GM08714 (cell line): ENCODE data around the gene AHDC1.
"Not testable (repeated sequence)": the region's sequence is repeated elsewhere in the genome, so short reads cannot be mapped to it uniquely, and the experiment has no call there.

Experiments
- H3K4me3 ChIP-seq: fragments of 200-500 bp; sonication (Bioruptor generic); 2 replicates; pipeline ENCODE4 v1.5.1; 2014; ENCODE audit warnings: mild to moderate bottlenecking, low read length, inconsistent platforms
- ZNF274 ChIP-seq: IDR thresholded peaks from 2 replicates; pipeline ENCODE4 v1.6.1; 2012; ENCODE audit warnings: mild to moderate bottlenecking, low read depth, low read length

AHDC1 gene, protein sequence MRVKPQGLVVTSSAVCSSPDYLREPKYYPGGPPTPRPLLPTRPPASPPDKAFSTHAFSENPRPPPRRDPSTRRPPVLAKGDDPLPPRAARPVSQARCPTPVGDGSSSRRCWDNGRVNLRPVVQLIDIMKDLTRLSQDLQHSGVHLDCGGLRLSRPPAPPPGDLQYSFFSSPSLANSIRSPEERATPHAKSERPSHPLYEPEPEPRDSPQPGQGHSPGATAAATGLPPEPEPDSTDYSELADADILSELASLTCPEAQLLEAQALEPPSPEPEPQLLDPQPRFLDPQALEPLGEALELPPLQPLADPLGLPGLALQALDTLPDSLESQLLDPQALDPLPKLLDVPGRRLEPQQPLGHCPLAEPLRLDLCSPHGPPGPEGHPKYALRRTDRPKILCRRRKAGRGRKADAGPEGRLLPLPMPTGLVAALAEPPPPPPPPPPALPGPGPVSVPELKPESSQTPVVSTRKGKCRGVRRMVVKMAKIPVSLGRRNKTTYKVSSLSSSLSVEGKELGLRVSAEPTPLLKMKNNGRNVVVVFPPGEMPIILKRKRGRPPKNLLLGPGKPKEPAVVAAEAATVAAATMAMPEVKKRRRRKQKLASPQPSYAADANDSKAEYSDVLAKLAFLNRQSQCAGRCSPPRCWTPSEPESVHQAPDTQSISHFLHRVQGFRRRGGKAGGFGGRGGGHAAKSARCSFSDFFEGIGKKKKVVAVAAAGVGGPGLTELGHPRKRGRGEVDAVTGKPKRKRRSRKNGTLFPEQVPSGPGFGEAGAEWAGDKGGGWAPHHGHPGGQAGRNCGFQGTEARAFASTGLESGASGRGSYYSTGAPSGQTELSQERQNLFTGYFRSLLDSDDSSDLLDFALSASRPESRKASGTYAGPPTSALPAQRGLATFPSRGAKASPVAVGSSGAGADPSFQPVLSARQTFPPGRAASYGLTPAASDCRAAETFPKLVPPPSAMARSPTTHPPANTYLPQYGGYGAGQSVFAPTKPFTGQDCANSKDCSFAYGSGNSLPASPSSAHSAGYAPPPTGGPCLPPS (N-terminal part only)

DNA sequence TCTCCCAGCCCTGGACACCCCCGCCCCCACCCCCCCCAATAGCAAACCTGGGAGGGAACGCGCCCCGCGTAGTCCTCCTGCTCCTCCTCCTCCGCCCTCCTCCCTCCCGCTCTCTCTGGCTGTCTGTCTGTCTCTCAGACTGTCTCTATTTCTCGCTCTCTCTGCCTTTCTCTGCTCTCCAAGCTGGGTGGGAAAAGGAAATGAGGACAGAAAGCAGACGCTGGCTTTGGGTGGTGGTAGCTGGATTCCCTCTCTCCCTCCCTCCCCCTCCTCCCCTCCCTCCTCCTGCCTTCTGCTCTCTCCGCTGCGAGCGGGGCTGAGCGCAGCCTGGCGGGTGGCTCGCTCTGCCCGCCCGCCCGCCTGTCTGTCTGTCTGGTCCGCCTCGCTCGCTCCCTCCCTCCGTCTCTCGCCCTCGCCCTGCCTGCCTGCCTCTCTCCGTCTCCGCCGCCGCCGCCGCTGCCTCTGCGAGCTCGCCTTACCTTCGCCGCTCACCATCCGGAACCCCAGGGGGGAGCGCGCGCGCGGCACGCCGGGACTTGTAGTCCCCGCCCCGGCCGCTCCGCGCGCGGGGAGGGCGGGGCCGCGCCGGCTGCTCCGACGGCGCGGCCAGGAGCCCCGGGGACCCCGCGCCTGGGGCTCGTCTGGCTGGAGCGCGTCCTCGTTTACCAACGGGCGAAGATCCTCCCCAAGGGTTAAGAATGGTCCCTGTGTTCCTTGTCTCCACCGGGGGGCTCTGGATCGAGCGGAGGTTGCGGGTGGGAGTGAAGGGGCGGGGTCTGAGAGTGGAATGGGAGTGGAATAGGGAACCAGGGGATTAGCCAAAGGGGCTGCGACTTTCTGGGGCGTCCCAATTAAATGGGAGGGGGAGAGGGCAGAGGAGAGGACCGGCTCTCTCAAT is at the start of gene AHDC1:
AHDC1 (minus strand) TSS at position 464 of the 898 bp plus-strand sequence. CDS start 52,029 bp downstream, outside the sequence.
- peak within 1 kb of the TSS; percentile 75 for H3K4me3 ChIP-seq
- no peak for TF ChIP-seq ZNF274

DNA sequence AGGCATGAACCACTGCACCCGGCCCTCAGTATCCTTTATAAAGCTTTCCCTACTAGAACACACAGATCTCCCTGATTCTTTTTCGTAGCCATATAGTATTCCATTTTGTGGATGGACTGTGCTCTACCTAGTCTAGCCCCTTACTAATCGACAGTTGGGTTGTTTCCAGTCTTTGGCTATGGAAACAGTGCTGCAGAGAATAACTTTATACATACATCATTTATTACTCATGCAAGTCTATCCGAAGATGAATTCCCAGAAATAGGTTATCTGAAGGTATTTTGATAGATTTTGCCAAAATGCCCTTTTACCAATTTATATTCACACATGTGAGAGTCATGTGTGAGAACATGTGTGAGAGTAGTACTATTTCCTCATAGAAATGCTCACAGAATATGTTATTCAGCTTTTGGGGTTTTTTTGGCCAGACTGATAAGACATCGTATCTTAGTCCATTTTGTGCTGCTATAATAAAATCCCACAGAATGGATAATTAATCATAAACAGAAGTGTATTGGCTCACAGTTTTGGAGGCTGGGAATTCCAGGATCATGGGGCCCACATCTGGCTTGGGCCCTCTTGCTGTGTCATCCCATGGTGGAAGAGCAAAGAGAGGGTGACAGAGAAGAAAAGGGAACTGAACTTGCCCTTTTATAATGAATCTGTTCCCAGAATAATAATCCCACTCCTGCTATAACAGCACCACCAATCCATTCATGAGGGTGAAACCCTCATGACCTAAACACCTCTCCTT is 48.3 kb upstream of the AHDC1 start:
- no peak overlapping the region for H3K4me3 ChIP-seq
- TF ChIP-seq ZNF274: no peak

DNA sequence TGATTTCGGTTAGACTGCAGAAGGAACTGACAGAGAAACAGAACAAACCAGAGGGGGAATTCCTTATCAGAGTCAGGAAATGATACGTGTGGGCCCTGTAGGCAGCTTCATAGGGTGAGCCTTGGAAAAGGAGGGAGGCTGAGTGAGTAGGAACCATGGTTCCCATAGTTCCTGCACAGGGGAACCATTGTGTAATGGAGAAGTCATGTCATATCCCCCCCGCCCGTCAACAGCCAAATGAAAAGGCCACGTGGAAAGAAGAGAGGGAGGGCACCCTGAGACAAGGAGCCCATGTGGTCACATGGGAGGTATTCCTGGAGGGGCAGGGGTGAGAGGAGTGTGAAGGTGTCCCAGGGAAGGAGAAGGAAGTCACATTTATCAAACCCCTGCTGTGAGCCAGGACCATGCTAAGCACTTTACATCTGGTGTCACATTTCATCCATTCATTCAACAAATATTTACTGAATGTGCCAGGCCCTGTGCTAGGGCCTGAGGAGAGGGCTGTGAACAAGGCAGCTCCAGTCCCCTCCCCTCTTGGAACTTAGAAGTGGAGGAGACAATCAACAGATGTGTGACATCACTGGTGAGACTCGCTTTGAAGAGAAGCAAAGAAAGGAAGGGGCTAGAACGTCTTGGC is 46.7 kb upstream of the AHDC1 start:
- no peak for TF ChIP-seq ZNF274
- H3K4me3 ChIP-seq: no peak overlapping the region

DNA sequence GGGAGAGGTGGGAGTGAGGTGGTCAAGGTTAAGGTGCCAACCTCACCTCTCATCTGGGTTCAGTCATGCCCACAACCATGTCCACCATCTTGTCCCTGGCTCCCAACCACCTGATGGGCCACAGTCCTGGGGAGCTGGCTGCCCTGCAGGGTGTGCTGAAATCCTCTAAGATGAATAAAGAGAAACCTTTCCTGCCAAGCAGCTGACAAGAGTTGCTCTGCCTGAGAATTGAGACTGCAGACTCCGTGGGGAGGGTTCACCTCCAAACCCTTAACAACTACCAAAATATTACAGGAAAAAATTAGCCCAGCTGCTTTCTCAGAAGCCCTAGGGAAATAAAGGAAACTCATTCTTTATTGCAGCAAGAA is 46.2 kb upstream of the AHDC1 start:
- no peak for TF ChIP-seq ZNF274
- H3K4me3 ChIP-seq: no peak overlapping the region

DNA sequence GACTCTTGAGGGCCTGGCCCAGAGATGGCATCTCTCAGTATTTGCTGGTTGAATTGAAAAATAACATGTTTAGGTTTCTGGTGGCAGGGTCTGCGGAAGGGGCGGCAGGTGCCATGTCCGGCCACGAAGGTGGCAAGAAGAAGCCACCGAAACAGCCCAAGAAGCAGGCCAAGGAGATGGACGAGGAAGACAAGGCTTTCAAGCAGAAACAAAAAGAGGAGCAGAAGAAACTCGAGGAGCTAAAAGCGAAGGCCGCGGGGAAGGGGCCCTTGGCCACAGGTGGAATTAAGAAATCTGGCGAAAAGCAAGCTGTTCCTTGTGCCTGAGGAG is 45.3 kb upstream of the AHDC1 start:
- no peak for TF ChIP-seq ZNF274
- H3K4me3 ChIP-seq: no peak overlapping the region

DNA sequence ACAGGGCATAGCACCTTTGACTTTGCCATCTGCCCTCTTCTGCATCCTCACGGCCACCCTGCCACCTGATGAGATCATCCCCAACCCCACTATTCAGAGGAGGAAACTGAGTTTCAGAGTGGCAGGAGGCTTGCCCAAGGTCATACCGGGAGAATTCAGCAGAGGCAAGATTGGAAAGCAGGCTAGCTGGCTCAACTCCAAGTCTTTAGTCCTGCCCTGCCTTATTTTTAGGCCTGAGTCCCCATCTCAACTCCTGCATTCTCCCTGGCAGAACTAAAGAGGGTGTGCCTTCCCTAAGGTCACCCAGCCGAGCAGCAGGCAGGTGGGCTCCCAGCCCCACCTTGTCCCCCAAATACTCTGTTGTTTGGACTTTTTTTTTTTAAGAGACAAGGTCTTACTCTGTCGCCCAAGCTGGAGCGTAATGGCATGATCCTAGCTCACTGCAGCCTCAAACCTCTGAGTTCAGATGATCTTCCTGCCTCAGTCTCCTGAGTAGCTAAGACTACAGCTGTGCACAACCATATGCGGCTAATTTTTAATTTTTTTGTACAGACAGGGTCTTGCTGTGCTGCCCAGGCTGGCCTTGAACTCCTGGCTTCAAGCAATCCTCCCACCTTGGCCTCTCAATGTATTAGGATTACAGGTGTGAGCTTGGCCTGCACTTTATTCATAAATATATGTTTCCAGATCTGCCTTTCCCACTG is 44.8 kb upstream of the AHDC1 start:
- no peak overlapping the region for H3K4me3 ChIP-seq
- no peak for TF ChIP-seq ZNF274

DNA sequence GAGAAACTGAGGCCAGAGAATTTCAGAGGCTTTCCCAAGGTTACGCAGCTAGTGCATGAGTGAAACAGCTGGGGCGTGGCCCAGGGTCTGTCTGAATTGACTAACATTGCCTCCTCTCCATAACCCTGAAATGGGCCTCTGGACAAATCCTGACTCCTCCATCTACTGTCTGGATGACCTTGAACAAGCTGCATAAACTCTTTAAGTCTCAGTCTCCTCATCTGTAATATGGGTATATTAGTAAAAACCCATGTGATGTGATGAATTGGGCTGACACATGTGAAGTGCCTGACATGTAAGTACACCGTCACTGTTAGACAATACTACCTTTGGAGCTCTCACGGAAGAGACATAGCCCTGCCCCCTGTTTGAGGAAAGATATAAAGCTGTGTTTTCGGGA is 43.4 kb upstream of the AHDC1 start:
- H3K4me3 ChIP-seq: no peak overlapping the region
- no peak for TF ChIP-seq ZNF274

DNA sequence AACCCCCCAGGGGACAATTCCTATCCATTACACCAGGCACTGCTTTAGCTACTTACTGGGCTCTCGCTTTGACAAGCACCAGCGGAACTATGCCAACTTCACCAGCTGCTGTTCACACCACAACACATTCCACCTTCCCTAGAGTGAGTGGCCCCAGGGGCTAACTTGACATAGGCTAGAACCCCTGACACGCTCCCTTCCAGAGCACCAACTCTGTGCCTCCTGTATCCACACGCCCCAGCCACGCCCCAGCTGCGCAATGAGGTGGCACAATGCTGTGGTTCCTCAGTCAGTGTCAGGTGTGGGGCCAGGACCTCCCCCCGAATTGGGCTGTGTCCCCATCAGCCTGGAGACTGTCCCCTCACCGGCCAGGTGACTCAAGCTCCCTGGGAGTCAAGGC is 42.7 kb upstream of the AHDC1 start:
- TF ChIP-seq ZNF274: no peak
- no peak overlapping the region for H3K4me3 ChIP-seq

DNA sequence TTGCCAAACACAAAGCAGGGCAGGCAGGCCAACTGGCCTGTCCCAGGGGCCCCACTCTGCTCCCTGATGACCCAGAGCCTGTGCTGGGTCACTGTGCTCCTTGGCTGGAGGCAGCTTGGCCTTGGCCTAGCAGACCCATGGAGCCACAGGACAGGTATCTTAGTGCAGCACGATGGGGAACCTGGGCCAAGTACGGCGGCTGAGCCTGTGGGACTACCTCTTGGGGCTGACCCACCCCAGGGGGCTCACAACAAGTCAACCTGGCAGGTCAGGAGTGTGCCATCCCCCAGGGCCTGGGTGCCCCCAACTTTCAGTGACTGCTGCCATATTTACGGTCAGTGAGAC is 41.1 kb upstream of the AHDC1 start:
- TF ChIP-seq ZNF274: no peak
- no peak overlapping the region for H3K4me3 ChIP-seq

DNA sequence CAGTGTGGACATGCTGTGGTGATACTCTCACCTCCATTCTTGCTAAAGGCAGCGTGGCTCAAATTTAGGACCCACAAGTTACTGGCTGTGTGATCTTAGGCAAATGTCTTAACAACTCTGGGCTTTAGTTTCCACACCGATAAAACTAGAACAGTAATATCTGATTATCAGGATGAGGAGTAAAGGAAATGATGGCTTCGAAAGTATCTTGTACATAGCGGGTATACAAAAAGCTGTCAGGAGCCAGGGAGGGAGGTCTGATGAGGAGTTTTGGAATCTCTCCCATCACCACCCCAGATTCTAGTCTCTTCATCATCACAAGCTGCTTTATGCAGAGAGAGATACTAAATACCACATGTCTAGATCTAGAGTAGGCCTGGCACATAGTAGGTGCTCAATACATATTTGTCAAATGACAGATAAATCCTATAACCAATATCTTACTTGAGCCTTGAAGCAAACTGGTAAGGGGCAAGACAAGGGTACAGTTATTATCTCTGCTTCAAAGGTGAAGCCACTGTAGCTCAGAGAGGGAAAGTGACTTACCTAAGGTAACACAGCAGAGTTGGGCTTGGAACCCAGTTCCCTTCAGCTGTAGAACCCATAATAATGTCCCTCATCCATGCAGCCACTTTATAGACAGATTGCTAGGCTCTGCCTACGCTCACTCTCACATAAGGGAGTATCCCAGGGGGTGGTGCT is 40.6 kb upstream of the AHDC1 start:
- no peak overlapping the region for H3K4me3 ChIP-seq
- TF ChIP-seq ZNF274: no peak

DNA sequence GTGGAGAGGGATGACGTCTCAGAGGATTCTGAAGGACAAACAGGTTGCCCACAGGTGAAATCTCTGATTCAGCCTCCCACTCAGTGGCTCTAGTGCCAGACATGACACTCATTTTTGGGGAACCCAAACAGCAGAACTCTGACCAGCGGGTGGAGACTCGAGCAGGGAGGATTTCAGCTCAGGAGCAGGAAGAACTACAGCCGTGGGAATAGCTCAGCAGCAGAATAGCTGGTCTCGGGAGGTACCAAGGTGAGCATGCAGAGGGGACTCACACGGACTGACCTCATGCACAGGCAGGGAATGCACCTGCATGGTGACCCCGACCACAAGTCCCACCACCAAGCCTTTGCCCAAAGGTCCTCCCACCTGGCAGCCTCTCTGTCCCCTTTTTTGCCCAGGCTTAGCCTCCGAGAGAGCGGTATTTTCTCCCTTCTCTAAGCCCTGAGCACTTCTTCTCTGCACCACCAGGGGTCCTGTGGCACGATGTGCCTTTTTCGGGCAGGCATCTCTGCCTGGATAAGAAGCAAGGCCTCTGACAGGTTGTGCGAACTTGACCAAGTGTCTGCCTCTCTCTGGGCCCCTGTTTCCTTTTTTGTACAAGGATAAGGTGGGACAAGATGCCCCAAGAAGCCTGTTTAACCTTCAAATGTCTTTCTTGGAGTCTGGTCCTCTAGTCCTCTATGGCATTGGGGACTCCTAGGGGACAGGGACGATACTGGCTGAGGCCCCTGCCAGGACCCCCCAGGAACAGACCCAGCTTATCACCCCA is 39.8 kb upstream of the AHDC1 start:
- TF ChIP-seq ZNF274: no peak
- H3K4me3 ChIP-seq: no peak overlapping the region

DNA sequence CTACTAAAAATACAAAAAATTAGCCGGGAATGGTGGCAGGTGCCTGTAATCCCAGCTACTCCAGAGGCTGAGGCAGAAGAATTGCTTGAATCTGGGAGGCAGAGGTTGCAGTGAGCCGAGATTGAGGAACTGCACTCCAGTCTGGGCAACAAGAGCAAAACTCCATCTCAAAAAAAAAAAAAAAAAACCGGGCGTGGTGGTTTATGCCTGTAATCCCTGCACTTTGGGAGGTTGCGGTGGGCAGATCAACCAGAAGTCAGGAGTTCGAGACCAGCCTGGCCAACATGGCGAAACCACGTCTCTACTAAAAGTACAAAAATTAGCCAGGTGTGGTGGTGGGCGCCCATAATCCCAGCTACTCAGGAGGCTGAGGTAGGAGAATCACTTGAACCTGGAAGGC is 36.6 kb upstream of the AHDC1 start:
- not testable (repeated sequence) for H3K4me3 ChIP-seq
